ENCODE results near the gene RAVER2.

GRCh38 chr1:64775113-64775512, 30.2 kb downstream of the RAVER2 start:
- TF ChIP-seq CTCF (IDR thresholded peaks at IDR 0.05; ENCODE audit: extremely low read depth in 1 of 2, insufficient read depth in 1 of 2, low read depth in 1 of 2, low read length in 2 of 2): no peak
- TF ChIP-seq POLR2AphosphoS5 (IDR thresholded peaks at IDR 0.05; ENCODE audit: insufficient read depth, low read depth, low read length): no peak
- TF ChIP-seq, protein P1, sequence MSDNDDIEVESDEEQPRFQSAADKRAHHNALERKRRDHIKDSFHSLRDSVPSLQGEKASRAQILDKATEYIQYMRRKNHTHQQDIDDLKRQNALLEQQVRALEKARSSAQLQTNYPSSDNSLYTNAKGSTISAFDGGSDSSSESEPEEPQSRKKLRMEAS (IDR thresholded peaks at IDR 0.05; ENCODE audit: insufficient read depth, insufficient read length): no peak
- TF ChIP-seq MYC (IDR thresholded peaks at IDR 0.05; ENCODE audit: low read depth, low read length): no peak
- TF ChIP-seq EZH2 (IDR thresholded peaks at IDR 0.05; ENCODE audit: borderline replicate concordance, low read depth, low read length, severe bottlenecking): no peak
- TF ChIP-seq POLR2A (IDR thresholded peaks at IDR 0.05; ENCODE audit: low read depth, low read length): no peak
